Activated CD4-positive, CD25-positive, alpha-beta regulatory T cell treated with anti-CD3 and anti-CD28 coated beads, Interleukin-2, amount 50 U/mL, for 72 hours (primary cell): ENCODE data around the gene DDX54.
"Not testable (repeated sequence)": the region's sequence is repeated elsewhere in the genome, so short reads cannot be mapped to it uniquely, and the experiment has no call there.

Experiments used
- DNase-seq: peaks from one replicate; pipeline ENCODE4 v3.0.0; 2021

Gene DDX54

GRCh38 chr12:113161415-113162016, 23.8 kb downstream of the DDX54 start:
- no peak for DNase-seq

- DNase-seq: no peak
Measured at GRCh38 chr12:113159937-113160336, 25.3 kb downstream of the DDX54 start.

- no peak for DNase-seq
Measured at GRCh38 chr12:113158439-113159203, 26.7 kb downstream of the DDX54 start.

DNA sequence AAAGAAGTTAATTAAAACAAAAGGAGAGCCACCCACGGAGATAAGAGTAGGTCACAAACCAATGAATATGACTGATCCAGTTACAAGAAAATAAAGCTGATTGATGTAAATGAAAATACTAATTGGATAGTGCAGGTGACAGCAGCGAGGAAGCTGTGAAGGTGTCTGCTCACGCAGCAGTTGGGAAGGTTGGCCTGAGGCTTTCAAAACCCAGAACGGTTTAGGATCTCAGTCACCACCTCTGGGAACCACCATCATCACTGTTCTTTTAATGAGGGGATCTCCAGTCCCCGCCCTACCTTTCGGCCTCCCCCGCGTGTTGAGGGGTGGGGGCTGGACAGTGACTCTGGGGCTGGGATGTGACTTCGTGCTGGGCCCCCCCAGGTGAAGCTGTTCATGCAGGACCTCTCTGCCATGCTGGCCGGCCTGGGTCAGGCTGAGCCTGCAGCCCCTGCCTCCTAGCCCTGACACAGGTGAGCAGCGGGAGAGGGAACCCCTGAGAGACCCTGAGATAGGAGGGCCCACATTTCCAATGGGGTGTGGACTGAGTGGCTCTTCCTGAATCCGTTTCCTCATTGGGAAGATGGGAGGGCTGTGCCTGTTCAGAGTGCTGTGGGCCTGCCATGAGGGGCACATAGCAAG, 27.9 kb downstream of the DDX54 start:
- no peak for DNase-seq

DNA sequence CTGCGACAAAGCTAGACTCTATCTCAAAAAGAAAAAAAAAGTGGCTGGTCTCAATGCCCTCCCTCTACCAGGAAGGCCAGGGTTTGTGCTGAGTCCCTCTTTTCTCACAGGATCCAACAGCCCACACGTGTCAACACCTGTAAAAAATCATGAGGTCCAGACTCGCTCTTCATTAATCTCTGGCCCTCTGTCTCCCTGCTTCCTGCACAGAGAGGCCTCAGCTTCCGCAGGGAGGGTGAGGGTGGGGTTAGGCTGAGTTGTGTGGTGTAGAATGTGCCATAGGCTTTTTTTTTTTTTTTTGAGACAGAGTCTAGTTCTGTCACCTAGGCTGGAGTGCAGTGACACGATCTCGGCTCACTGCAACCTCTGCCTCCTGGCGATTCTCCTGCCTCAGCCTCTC, 29.6 kb downstream of the DDX54 start:
- no peak for DNase-seq

GRCh38 chr12:113155060-113155459, 30.2 kb downstream of the DDX54 start:
- DNase-seq: no peak

GRCh38 chr12:113154351-113154973, 30.8 kb downstream of the DDX54 start:
- no peak for DNase-seq

GRCh38 chr12:113152835-113153814, 32.2 kb downstream of the DDX54 start:
- DNase-seq: peak; percentile 58

- DNase-seq: no peak
Measured at GRCh38 chr12:113152196-113152834, 33.0 kb downstream of the DDX54 start.

GRCh38 chr12:113151655-113152054, 33.6 kb downstream of the DDX54 start:
- no peak for DNase-seq

- DNase-seq: no peak
Measured at GRCh38 chr12:113149361-113150150, 35.7 kb downstream of the DDX54 start, which contains the start of gene CFAP73. Gene CFAP73 (plus strand): TSS chr12:113149724. CDS start chr12:113149858, 134 bp downstream.

DNA sequence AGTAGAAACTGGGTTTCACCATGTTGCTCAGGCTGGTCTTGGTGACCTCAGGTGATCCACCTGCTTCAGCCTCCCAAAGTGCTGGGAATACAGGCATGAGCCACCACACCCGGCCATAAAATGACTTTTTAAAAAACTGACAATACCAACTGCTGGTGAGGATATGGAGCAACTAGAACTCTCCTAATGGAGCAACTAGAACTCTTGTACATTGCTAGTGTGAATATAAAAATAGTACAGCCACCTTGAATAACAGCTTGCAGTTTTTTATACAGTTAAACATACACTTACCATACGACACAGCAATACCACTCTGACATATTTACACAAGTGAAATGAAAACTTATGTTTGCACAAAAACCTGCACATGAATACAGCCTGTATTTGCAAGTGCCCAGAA, 38.3 kb downstream of the DDX54 start:
- DNase-seq: no peak

- no peak for DNase-seq
Measured at GRCh38 chr12:113145720-113146551, 39.3 kb downstream of the DDX54 start.

- no peak for DNase-seq
Measured at GRCh38 chr12:113144806-113145205, 40.5 kb downstream of the DDX54 start.

GRCh38 chr12:113143959-113144358, 41.3 kb downstream of the DDX54 start:
- DNase-seq: no peak

DNA sequence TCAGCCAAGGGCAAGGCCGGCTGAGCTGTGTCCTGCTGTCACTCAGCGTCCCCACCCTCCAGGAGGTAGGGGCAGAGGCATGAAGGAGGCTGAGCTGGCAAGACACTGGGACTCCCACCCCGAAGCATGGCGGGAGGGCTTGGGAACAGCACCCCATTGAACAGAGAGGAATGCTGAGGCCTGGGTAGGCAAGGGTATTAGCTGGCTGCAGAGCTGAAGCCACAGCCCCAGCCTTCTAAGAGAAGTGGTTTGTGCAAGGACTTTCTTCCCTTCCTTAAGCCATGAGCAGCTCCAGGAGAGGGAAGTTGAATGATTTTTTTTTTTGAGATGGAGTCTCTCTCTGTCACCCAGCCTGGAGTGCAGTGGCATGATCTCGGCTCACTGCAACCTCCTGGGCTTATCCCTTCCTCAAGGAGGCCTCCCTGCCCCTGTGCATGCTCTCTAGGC, 42.4 kb downstream of the DDX54 start:
- DNase-seq: no peak

DNA sequence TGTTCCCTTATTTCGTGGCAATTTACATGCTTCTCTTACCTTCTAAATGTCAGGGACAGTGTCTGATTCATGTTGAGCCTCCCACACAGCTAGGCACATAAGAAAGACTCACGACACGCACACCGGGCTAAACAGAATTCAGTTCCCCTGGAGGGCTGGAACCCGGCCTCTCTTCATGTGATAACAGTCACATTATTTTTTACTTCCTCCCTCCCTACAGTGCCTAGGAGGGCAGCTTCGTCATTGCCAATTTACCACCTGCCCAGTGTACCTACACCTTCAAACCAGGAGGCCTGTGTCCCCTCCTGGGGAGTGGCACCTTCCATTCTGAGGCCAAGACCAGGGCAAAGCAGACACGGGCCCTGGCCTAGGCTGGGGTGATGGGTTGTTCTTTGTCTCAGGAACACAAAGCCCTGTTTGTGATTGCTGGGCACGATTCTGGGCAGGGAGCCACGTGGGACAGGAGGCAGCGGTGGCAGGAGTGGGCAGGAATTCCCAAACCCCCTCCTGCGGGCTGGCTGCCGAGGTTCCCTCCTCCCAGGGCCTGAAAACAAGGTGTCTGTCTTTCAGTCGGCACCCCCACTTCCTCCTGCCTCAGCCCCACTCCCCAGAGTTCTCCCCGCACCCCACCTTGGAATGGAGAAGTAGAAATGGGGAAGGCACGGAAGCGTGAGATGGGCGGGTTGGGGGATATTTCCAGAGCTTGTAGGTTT, 42.9 kb downstream of the DDX54 start:
- DNase-seq: no peak

DNA sequence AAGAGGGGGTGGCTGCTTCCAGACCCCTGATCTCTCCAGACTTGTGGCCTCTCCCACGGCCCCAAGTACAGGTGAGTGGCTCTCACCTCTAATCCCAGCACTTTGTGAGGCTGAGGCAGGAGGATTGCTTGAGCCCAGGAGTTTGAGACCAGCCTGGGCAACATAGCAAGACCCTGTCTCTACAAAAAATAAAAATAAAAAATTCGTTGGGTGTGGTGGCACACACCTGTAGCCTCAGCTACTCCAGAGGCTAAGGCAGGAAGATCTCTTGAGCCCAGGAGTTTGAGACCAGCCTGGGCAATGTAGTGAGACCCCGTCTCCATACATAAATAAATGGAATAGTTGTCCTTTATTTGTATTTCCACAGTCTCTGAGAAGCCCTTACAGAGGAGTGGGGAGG, 43.6 kb downstream of the DDX54 start:
- not testable (repeated sequence) for DNase-seq

- no peak for DNase-seq
Measured at GRCh38 chr12:113140706-113141105, 44.6 kb downstream of the DDX54 start.
